RPMI7951 (cell line): Measurements from ENCODE around the gene SLC6A12. TPM values are rescaled to one million over a fixed set of nuclear protein-coding genes. Genes with fewer than 3 reads are reported as not detected.
"Not testable (repeated sequence)": the region's sequence is repeated elsewhere in the genome, so short reads cannot be mapped to it uniquely, and the experiment has no call there.

ENCODE experiments used
- DNase-seq: peaks from one replicate; pipeline ENCODE4 v3.0.0-alpha.2; 2012; ENCODE audit warnings: low read depth
- total RNA-seq: library from RNA; depleted of rRNA; stranded (reverse); fragments of >200 nt; shearing (Covaris generic); gene quantifications from 2 replicates; pipeline ENCODE4 v1.2.3, GENCODE V29; 2014; rRNA removed

The SLC6A12 gene
- not detected in 2 replicates for total RNA-seq

GRCh38 chr12:214003-214741 lies at the start of gene SLC6A12:
Gene SLC6A12, minus strand, starts transcription at chr12:214157. Its CDS starts 4,171 bp downstream, at chr12:209986.
- no peak for DNase-seq

GRCh38 chr12:263574-263973 lies 49.6 kb upstream of the SLC6A12 start:
- DNase-seq = no peak

GRCh38 chr12:262817-263216 lies 48.9 kb upstream of the SLC6A12 start, which contains the start of gene SLC6A13:
Gene SLC6A13, minus strand, starts transcription at chr12:262836. Its CDS starts 2,784 bp downstream, at chr12:260052.
- no peak for DNase-seq

GRCh38 chr12:262113-262512 lies 48.2 kb upstream of the SLC6A12 start:
- no peak for DNase-seq

GRCh38 chr12:257521-258321 lies 43.8 kb upstream of the SLC6A12 start:
- no peak for DNase-seq

- DNase-seq = no peak
Observed at GRCh38 chr12:256958-257357, 43.0 kb upstream of the SLC6A12 start.

- DNase-seq = no peak
Observed at GRCh38 chr12:256225-256624, 42.3 kb upstream of the SLC6A12 start.

GRCh38 chr12:254912-255311 lies 41.0 kb upstream of the SLC6A12 start:
- DNase-seq = no peak

GRCh38 chr12:254039-254438 lies 40.1 kb upstream of the SLC6A12 start:
- no peak for DNase-seq

- no peak for DNase-seq
Observed at GRCh38 chr12:253116-253831, 39.3 kb upstream of the SLC6A12 start.

- DNase-seq = no peak
Observed at GRCh38 chr12:252636-253035, 38.7 kb upstream of the SLC6A12 start.

- no peak for DNase-seq
Observed at GRCh38 chr12:247271-247670, 33.3 kb upstream of the SLC6A12 start.

GRCh38 chr12:243381-243780 lies 29.4 kb upstream of the SLC6A12 start:
- DNase-seq = no peak

- no peak for DNase-seq
Observed at GRCh38 chr12:242496-242895, 28.5 kb upstream of the SLC6A12 start.

- no peak for DNase-seq
Observed at GRCh38 chr12:241266-241665, 27.3 kb upstream of the SLC6A12 start.

- DNase-seq = no peak
Observed at GRCh38 chr12:240566-240965, 26.6 kb upstream of the SLC6A12 start.

- no peak for DNase-seq
Observed at GRCh38 chr12:238736-239398, 24.9 kb upstream of the SLC6A12 start.

GRCh38 chr12:238116-238515 lies 24.2 kb upstream of the SLC6A12 start:
- DNase-seq = no peak

- no peak for DNase-seq
Observed at GRCh38 chr12:237026-237815, 23.3 kb upstream of the SLC6A12 start.

GRCh38 chr12:236445-236844 lies 22.5 kb upstream of the SLC6A12 start:
- DNase-seq = no peak

GRCh38 chr12:235967-236366 lies 22.0 kb upstream of the SLC6A12 start:
- not testable (repeated sequence) for DNase-seq
